ENCODE data around the gene MAGEA6. TPM values are rescaled to one million over a fixed set of nuclear protein-coding genes. Genes with fewer than 3 reads are reported as not detected.
"Not testable (repeated sequence)": the region's sequence is repeated elsewhere in the genome, so short reads cannot be mapped to it uniquely, and the experiment has no call there.

MAGEA6 gene
- not detected for polyA plus RNA-seq (ENCODE audit: insufficient read length in 4 of 4)

- DNase-seq (ENCODE audit: low read depth in 4 of 4, low spot score in 2 of 4), result not testable (repeated sequence)
Observed at GRCh38 chrX:152769549-152770289, at the start of gene MAGEA6. TSS of gene MAGEA6 (minus strand) at chrX:152769689. CDS start at chrX:152767650, 2,039 bp downstream.

DNA sequence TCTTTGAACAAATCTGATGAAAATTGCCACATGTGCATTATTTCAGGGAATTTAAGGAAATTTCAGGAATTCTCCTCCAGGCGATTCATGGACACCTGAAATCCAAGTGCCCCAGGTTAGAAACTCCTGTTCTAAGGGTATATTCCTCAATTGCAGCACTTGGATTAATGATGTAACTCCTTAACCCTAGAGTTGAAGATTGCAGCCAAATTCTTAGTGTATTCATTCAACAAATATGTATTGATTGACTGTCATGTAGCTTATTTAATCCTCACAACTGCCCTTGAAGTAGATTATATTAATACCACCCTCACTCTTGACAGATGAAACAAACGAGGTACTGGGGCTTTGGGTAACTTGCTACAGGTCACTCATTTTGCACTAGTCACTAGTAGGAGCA lies 49.8 kb upstream of the MAGEA6 start:
- DNase-seq (ENCODE audit: low read depth in 4 of 4, low spot score in 2 of 4), result no peak

DNA sequence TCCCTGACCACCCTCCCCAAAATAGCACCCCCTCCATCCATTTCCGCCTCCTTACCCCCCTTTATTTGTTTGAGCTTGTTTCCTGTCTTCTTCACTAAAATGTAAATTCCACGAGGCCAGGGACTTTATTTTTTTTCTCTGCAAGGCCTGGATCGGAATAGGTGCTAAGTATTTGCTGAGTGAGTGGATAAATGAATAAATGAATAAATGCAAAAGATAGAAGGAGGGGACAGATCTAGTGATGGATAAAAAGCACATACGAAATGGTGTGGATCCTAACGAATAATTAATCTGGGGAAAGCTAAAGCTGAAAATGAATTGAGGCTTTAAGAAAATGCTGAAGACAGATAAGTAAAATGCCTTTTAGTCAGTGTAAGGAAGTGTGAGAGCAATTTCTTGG lies 48.9 kb upstream of the MAGEA6 start:
- DNase-seq (ENCODE audit: low read depth in 4 of 4, low spot score in 2 of 4), result no peak

GRCh38 chrX:152817078-152817764 lies 47.7 kb upstream of the MAGEA6 start:
- DNase-seq (ENCODE audit: low read depth in 4 of 4, low spot score in 2 of 4), result no peak

- DNase-seq (ENCODE audit: low read depth in 4 of 4, low spot score in 2 of 4), result no peak
Observed at GRCh38 chrX:152814048-152814447, 44.6 kb upstream of the MAGEA6 start.

DNA sequence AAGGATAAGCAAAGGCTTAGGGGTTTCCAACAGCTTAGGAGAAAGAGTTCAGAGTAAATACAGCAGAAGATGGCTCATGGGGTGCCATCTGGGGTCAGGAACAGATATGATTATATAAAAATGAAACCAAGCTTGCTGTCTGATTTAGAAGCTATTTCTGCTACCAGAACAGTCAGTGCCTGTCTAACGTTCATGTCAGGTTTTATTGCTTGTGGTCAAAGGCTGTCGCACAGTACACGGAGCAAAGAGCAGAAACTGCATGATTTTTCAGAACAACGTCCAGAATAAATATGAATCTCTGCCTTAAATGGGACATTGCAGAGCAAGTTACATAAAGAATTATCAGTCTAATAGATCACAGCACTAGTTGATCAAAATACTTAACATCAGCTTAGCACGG lies 43.7 kb upstream of the MAGEA6 start:
- DNase-seq (ENCODE audit: low read depth in 4 of 4, low spot score in 2 of 4), result no peak

GRCh38 chrX:152810403-152810802 lies 40.9 kb upstream of the MAGEA6 start:
- no peak for DNase-seq (ENCODE audit: low read depth in 4 of 4, low spot score in 2 of 4)

DNA sequence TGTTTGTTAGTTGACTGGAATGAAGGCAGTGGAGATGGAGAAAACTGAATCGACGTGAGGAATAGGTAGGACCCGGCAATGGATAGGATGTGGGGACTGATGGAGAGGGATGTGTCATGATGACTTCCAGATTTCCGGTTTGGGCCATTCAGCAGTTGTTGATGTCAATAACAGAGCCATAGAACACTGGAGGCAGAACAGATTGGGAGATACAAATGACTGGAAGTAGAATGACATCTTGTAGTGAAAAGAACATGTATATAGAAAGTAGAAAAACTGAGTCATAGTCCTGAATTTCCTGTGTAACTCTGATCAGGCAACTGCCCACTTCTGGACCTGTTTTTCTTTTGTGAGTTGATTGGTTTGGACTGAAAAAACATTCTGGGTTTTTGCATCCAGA lies 36.5 kb upstream of the MAGEA6 start:
- DNase-seq (ENCODE audit: low read depth in 4 of 4, low spot score in 2 of 4), result no peak

GRCh38 chrX:152798945-152799344 lies 29.5 kb upstream of the MAGEA6 start:
- no peak for DNase-seq (ENCODE audit: low read depth in 4 of 4, low spot score in 2 of 4)

DNA sequence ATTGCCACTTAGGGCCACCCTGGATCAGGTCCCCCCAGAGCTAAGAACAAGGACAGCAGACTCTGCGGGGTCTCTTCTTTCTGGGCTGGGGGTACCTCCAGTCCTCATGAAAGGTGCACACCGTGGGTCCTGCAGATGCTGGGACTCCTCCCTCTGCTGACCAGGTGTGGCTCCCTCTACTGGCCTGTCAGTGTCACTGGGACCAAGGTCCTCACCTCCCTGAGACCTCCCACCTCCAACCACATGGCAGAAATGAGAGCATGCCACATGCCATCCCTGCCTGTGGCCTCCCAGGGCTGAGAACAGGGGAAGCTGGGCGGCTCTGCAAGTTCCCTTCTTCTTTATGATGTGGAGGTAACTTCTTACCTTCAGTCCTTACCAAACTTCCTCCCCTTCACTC lies 17.6 kb upstream of the MAGEA6 start:
- not testable (repeated sequence) for DNase-seq (ENCODE audit: low read depth in 4 of 4, low spot score in 2 of 4)

GRCh38 chrX:152766562-152766961 lies 2.9 kb downstream of the MAGEA6 start:
- DNase-seq (ENCODE audit: low read depth in 4 of 4, low spot score in 2 of 4), result not testable (repeated sequence)

DNA sequence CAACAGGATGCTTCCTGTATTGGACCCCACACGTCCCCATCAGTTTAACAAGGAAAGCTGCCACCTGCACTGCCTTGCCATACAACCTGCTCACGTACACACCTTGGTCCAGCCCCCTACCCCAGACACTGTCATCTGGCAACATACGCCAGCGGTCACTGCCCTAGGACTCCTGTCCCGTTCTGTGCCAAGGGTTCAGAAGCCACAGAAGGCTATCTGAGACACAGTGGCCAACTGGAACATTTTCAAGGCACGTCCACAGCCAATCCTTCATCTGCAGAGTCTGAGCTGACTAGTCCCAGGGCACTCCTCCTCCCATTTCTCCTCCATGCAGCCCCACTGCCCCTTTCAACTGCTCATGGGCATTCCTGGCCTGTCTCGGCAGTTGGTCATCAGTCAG lies 7.9 kb downstream of the MAGEA6 start:
- not testable (repeated sequence) for DNase-seq (ENCODE audit: low read depth in 4 of 4, low spot score in 2 of 4)

- DNase-seq (ENCODE audit: low read depth in 4 of 4, low spot score in 2 of 4), result not testable (repeated sequence)
Observed at GRCh38 chrX:152759544-152759943, 9.9 kb downstream of the MAGEA6 start.

GRCh38 chrX:152758918-152759317 lies 10.6 kb downstream of the MAGEA6 start, which contains the start of gene CSAG3:
TSS of gene CSAG3 (plus strand) at chrX:152759218.
- not testable (repeated sequence) for DNase-seq (ENCODE audit: low read depth in 4 of 4, low spot score in 2 of 4)

DNA sequence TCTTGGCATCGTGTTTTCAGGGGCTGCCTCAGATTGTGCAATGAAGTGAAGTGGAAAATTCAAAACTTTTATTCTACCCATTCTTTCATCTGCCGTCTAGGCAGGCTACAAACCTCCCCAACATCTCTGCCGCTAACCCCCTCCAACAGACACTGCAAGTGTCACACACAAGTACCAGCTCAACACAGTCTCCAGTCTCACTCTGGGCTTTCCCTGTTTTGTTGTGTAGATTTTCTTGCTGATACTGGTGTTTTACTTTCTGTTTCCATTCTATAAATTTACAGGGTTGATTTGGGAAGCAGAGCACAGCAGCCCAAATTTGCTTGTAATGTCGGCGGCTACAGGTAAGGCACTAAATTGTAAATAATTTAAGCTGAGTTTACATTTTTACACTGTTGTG lies 14.6 kb downstream of the MAGEA6 start:
- not testable (repeated sequence) for DNase-seq (ENCODE audit: low read depth in 4 of 4, low spot score in 2 of 4)

GRCh38 chrX:152753686-152754650 lies 15.5 kb downstream of the MAGEA6 start, which contains the start of gene MAGEA2:
TSS of gene MAGEA2 (minus strand) at chrX:152753842. CDS start at chrX:152751363, 2,479 bp downstream.
- DNase-seq (ENCODE audit: low read depth in 4 of 4, low spot score in 2 of 4), result not testable (repeated sequence)

- no peak for DNase-seq (ENCODE audit: low read depth in 4 of 4, low spot score in 2 of 4)
Observed at GRCh38 chrX:152738560-152738959, 30.9 kb downstream of the MAGEA6 start.

DNA sequence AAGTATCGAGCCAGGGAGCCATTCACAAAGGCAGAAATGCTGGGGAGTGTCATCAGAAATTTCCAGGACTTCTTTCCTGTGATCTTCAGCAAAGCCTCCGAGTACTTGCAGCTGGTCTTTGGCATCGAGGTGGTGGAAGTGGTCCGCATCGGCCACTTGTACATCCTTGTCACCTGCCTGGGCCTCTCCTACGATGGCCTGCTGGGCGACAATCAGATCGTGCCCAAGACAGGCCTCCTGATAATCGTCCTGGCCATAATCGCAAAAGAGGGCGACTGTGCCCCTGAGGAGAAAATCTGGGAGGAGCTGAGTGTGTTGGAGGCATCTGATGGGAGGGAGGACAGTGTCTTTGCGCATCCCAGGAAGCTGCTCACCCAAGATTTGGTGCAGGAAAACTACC lies 33.0 kb downstream of the MAGEA6 start:
- not testable (repeated sequence) for DNase-seq (ENCODE audit: low read depth in 4 of 4, low spot score in 2 of 4)

- DNase-seq (ENCODE audit: low read depth in 4 of 4, low spot score in 2 of 4), result no peak
Observed at GRCh38 chrX:152735860-152736511, 33.5 kb downstream of the MAGEA6 start.

DNA sequence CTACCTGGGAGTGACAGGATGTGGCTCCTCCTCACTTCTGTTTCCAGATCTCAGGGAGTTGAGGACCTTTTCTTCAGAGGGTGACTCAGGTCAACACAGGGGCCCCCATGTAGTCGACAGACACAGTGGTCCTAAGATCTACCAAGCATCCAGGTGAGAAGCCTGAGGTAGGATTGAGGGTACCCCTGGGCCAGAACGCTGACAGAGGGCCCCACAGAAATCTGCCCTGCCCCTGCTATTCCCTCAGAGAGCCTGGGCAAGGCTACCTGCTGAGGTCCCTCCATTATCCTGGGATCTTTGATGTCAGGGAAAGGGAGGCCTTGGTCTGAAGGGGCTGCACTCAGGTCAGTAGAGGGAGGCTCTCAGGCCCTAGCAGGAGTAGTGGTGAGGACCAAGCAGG lies 34.4 kb downstream of the MAGEA6 start:
- no peak for DNase-seq (ENCODE audit: low read depth in 4 of 4, low spot score in 2 of 4)
